ENCODE results near the gene CASP5. TPM values are rescaled to one million over a fixed set of nuclear protein-coding genes. Genes with fewer than 3 reads are reported as not detected.

Gene CASP5
- total and polyA plus RNA-seq, 2 of the 4 experiments (the other 2 are of a cell fraction), result not detected

DNA sequence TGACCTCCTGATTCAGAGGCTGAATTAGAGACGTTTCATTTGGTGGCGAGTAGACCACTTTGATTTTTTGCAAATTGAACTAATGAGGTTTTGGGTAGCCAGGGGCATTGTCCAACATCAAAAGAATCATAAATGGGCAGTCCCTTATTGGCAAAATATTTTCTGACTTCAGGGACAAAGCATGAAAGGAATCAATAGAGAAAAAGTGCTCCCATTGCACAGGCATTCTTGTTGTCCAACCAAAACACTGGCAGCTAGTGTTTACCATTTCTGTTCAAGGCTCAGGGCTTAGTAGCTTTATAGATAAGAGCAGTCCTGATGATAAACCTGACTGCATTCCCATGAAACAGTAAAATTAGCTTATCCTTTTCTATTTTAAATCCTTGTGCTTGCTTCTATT, 28.6 kb upstream of the CASP5 start:
- Histone ChIP-seq H4K5ac (ENCODE audit: low read depth, low read length) (no peak overlapping the region), H2BK15ac (ENCODE audit: low read depth, low read length) (no peak overlapping the region), H3K79me1 (ENCODE audit: low read depth in 1 of 2, low read length in 2 of 2) (no peaks in the 10 kb centered on the region), H2AFZ (replicated peaks; ENCODE audit: low read length, poor library complexity) (no peak overlapping the region), H4K8ac (ENCODE audit: low read depth in 2 of 2, low read length in 2 of 2) (no peak overlapping the region), H3K9ac (ENCODE audit: low read depth, low read length) (no peak overlapping the region), H4K20me1 (ENCODE audit: insufficient read depth, low read length) (no peaks in the 10 kb centered on the region), H3K4me3 (ENCODE audit: insufficient read depth, low read depth, low read length) (no peak overlapping the region), H3K36me3 (ENCODE audit: control insufficient read depth, insufficient read depth, low read length) (no peaks in the 10 kb centered on the region), H4K91ac (ENCODE audit: insufficient read depth, low read depth, low read length) (no peak overlapping the region), H3K56ac (ENCODE audit: extremely low read depth, insufficient read depth, low read length) (no peak overlapping the region), H3K9me1 (ENCODE audit: insufficient read depth, low read length) (no peaks in the 10 kb centered on the region), H3K4ac (ENCODE audit: low read depth, low read length) (peak overlapping the region; percentile 0; the same call in 1 of the 2 replicates), H3K4me2 (ENCODE audit: low read depth, low read length) (no peak overlapping the region), H2AK9ac (replicated peaks; ENCODE audit: low read depth, low read length, poor library complexity) (no peak overlapping the region), H3K14ac (replicated peaks; ENCODE audit: low read depth, low read length) (no peak overlapping the region), H3K18ac (ENCODE audit: low read depth, low read length) (no peak overlapping the region; the same call in 1 of the 2 replicates), H3K27ac (ENCODE audit: insufficient read depth, low read length) (no peak overlapping the region), H2BK5ac (ENCODE audit: low read depth, low read length, poor library complexity, severe bottlenecking) (no peak overlapping the region), H3K23ac (ENCODE audit: low read depth, low read length) (no peak overlapping the region), H3K27me3 (ENCODE audit: control insufficient read depth, insufficient read depth, low read length) (no peaks in the 10 kb centered on the region), H2AK5ac (ENCODE audit: low read depth, low read length) (no peak overlapping the region), H2BK20ac (ENCODE audit: low read depth, low read length) (no peak overlapping the region; the same call in 1 of the 2 replicates), H3K9me3 (ENCODE audit: control insufficient read depth, insufficient read depth, low read length) (no peaks in the 10 kb centered on the region), H3K4me1 (ENCODE audit: control insufficient read depth, insufficient read depth, low read length) (no peaks in the 10 kb centered on the region; the same call in none of the 2 replicates), H2BK120ac (ENCODE audit: low read depth, low read length) (no peak overlapping the region; the same call in 1 of the 2 replicates)
- ChIA-PET POLR2A (ENCODE audit: unreplicated experiment) (no interaction called here), CTCF (no interaction called here)
- intact Hi-C loops (cut with micrococcal nuclease) (no loop called here), dilution Hi-C loops (cut with HindIII; ENCODE audit: low sequenced_read_pairs, unreplicated experiment) (no loop called here), in situ Hi-C loops (cut with MboI; ENCODE audit: low sequenced_read_pairs) (no loop called here)
- no TSS peak for BruUV-seq (replicated peaks)
- DNase-seq (no peak), ATAC-seq (ENCODE audit: low read depth) (no peak)
- no peak for TF ChIP-seq POLR2A (IDR thresholded peaks at IDR 0.05; ENCODE audit: low read depth, low read length)
- no peak for TF ChIP-seq RCOR1 (IDR thresholded peaks at IDR 0.05; ENCODE audit: insufficient replicate concordance, low read length)
- TF ChIP-seq NFE2L2 (IDR thresholded peaks at IDR 0.05; ENCODE audit: low read depth, low read length), result no peak
- TF ChIP-seq BHLHE40 (IDR thresholded peaks at IDR 0.05; ENCODE audit: low read depth, low read length), result no peak
- no peak for TF ChIP-seq RFX5 (IDR thresholded peaks at IDR 0.05; ENCODE audit: low read depth, low read length)
- no peak for TF ChIP-seq SMC3 (IDR thresholded peaks at IDR 0.05; ENCODE audit: low read depth, low read length)
- no CpG with 5 or more reads among the region's 2 CpGs for WGBS, 2 experiments (ENCODE audit: extremely low coverage in 2 of 2, insufficient read length in 1 of 2)

Data from IMR-90 (cell line).